Choroid plexus epithelial cell (primary cell): Measurements from ENCODE around the gene CFAP54.

ENCODE experiments used
- DNase-seq: peaks from one replicate; pipeline ENCODE4 v3.0.0-alpha.2; 2010; ENCODE audit warnings: low read depth
- H3K4me3 ChIP-seq: 2 replicates; pipeline ENCODE4 v1.5.1; 2011; ENCODE audit warnings: low read depth, mild to moderate bottlenecking, control low read depth, low read length, moderate library complexity
- TF ChIP-seq, protein P1 (sequence below): conservative IDR thresholded peaks from 2 replicates; pipeline ENCODE4 v1.5.1; 2011; ENCODE audit warnings: low read depth, mild to moderate bottlenecking, control low read depth, inconsistent platforms, low read length, moderate library complexity

The CFAP54 gene

GRCh38 chr12:96829354-96829753 is 340.0 kb downstream of the CFAP54 start:
- TF ChIP-seq, protein P1, sequence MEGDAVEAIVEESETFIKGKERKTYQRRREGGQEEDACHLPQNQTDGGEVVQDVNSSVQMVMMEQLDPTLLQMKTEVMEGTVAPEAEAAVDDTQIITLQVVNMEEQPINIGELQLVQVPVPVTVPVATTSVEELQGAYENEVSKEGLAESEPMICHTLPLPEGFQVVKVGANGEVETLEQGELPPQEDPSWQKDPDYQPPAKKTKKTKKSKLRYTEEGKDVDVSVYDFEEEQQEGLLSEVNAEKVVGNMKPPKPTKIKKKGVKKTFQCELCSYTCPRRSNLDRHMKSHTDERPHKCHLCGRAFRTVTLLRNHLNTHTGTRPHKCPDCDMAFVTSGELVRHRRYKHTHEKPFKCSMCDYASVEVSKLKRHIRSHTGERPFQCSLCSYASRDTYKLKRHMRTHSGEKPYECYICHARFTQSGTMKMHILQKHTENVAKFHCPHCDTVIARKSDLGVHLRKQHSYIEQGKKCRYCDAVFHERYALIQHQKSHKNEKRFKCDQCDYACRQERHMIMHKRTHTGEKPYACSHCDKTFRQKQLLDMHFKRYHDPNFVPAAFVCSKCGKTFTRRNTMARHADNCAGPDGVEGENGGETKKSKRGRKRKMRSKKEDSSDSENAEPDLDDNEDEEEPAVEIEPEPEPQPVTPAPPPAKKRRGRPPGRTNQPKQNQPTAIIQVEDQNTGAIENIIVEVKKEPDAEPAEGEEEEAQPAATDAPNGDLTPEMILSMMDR: no peak

DNA sequence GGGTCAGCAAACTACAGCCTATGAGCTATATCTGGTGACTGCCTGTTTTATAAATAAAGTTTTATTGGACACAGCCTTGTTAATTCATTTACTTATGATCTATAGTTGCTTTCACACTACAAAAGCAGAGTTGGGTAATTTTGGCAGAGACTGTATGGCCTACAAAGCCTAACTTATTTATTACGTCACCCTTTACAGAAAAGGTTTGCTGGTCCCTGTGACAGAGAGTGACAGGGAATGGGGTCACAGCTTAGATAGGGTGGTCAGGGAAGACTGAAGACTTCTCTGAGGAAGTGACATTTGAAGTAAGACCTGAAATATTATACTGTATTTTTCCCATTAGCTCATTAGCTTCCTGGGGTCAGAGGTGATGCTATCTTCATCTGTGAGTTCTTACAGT is 342.0 kb downstream of the CFAP54 start:
- no peak for DNase-seq
- no peak overlapping the region for H3K4me3 ChIP-seq
- TF ChIP-seq, protein P1: no peak

More at GRCh38 chr12:96829354-96829753, 340.0 kb downstream of the CFAP54 start:
- H3K4me3 ChIP-seq: no peak overlapping the region
- no peak for DNase-seq

DNA sequence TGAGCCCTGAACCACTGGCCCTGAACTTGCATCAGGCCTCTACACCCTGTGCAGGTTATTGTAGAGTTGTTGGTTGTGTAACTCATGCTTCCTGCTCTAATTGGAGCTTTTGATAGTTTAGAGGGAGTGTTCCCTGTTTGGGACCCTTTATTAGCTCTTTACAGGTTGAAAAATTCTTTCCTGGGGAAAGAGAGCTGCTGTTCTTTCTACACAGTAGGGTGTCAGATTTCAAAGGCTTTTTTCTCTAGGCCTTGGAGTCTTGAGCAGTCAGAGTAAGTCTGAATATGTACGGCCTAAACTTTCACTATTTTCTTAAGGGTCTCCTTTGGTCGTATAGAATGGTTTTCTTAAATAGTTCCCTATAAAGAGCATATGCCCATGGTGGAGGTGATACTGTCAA is 356.9 kb downstream of the CFAP54 start:
- no peak overlapping the region for H3K4me3 ChIP-seq
- peak; percentile 3 for DNase-seq
- TF ChIP-seq, protein P1: no peak

DNA sequence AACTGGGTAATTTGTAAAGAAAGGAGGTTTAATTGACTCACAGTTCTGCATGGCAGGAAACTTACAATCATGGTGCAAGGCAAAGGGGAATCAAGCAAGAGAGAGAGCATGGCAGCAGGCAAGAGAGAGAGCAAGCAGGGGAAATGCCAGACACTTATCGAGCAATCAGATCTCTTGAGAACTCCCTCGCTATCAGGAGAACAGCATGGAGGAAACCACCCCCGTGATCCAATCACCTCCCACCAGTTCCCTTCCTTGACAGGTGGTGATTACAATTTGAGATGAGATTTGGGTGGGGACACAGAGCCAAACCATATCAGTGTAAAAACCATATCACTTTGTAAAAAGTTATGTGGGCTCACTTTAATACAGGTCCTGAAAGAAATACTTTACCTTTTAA is 361.3 kb downstream of the CFAP54 start:
- H3K4me3 ChIP-seq: no peak overlapping the region
- TF ChIP-seq, protein P1: no peak
- no peak for DNase-seq

- DNase-seq: no peak
- TF ChIP-seq, protein P1: no peak
- no peak overlapping the region for H3K4me3 ChIP-seq
These were observed 368.8 kb downstream of the CFAP54 start for GRCh38 chr12:96858162-96858561.

- no peak overlapping the region for H3K4me3 ChIP-seq
- TF ChIP-seq, protein P1: no peak
- DNase-seq: no peak
These were observed 372.3 kb downstream of the CFAP54 start for GRCh38 chr12:96861656-96862055.

GRCh38 chr12:96862326-96862725 is 372.9 kb downstream of the CFAP54 start:
- no peak for DNase-seq
- TF ChIP-seq, protein P1: no peak
- no peak overlapping the region for H3K4me3 ChIP-seq
